ENCODE results near the gene DCK.
"Not testable (repeated sequence)": the region's sequence is repeated elsewhere in the genome, so short reads cannot be mapped to it uniquely, and the experiment has no call there.

DCK gene

GRCh38 chr4:71049395-71049794, 55.9 kb downstream of the DCK start:
- TF ChIP-seq MYC (IDR thresholded peaks at IDR 0.05; ENCODE audit: low read depth, low read length) (no peak), MAX (IDR thresholded peaks at IDR 0.05; ENCODE audit: low read depth, low read length) (no peak), CTCF (IDR thresholded peaks at IDR 0.05; ENCODE audit: low read depth, low read length) (no peak), POLR2A (IDR thresholded peaks at IDR 0.05; ENCODE audit: extremely low read depth, insufficient read length) (no peak)
- DNase-seq (ENCODE audit: low read depth), result no peak
- H3K4me3 ChIP-seq (ENCODE audit: low read depth, low read length), result no peak overlapping the region

- TF ChIP-seq CTCF (IDR thresholded peaks at IDR 0.05; ENCODE audit: low read depth, low read length) (no peak), POLR2A (IDR thresholded peaks at IDR 0.05; ENCODE audit: extremely low read depth, insufficient read length) (no peak), MAX (IDR thresholded peaks at IDR 0.05; ENCODE audit: low read depth, low read length) (no peak), MYC (IDR thresholded peaks at IDR 0.05; ENCODE audit: low read depth, low read length) (no peak)
These were observed 57.4 kb downstream of the DCK start for GRCh38 chr4:71050809-71051208.

GRCh38 chr4:71052034-71052433, 58.6 kb downstream of the DCK start:
- no peak overlapping the region for H3K4me3 ChIP-seq (ENCODE audit: low read depth, low read length)
- TF ChIP-seq CTCF (IDR thresholded peaks at IDR 0.05; ENCODE audit: low read depth, low read length), result no peak
- no peak for TF ChIP-seq MYC (IDR thresholded peaks at IDR 0.05; ENCODE audit: low read depth, low read length)
- no peak for TF ChIP-seq MAX (IDR thresholded peaks at IDR 0.05; ENCODE audit: low read depth, low read length)
- no peak for TF ChIP-seq POLR2A (IDR thresholded peaks at IDR 0.05; ENCODE audit: extremely low read depth, insufficient read length)
- no peak for DNase-seq (ENCODE audit: low read depth)

More at GRCh38 chr4:71050809-71051208, 57.4 kb downstream of the DCK start:
- DNase-seq (ENCODE audit: low read depth), result no peak
- H3K4me3 ChIP-seq (ENCODE audit: low read depth, low read length), result no peak overlapping the region

GRCh38 chr4:71052716-71053115, 59.3 kb downstream of the DCK start:
- DNase-seq (ENCODE audit: low read depth), result no peak
- TF ChIP-seq MAX (IDR thresholded peaks at IDR 0.05; ENCODE audit: low read depth, low read length), result no peak
- TF ChIP-seq CTCF (IDR thresholded peaks at IDR 0.05; ENCODE audit: low read depth, low read length), result no peak
- no peak for TF ChIP-seq MYC (IDR thresholded peaks at IDR 0.05; ENCODE audit: low read depth, low read length)
- no peak for TF ChIP-seq POLR2A (IDR thresholded peaks at IDR 0.05; ENCODE audit: extremely low read depth, insufficient read length)
- no peak overlapping the region for H3K4me3 ChIP-seq (ENCODE audit: low read depth, low read length)

GRCh38 chr4:71053613-71054012, 60.2 kb downstream of the DCK start:
- not testable (repeated sequence) for H3K4me3 ChIP-seq (ENCODE audit: low read depth, low read length); DNase-seq (ENCODE audit: low read depth)

GRCh38 chr4:71059573-71059972, 66.1 kb downstream of the DCK start:
- not testable (repeated sequence) for DNase-seq (ENCODE audit: low read depth); H3K4me3 ChIP-seq (ENCODE audit: low read depth, low read length)

- DNase-seq (ENCODE audit: low read depth), result no peak
- TF ChIP-seq MAX (IDR thresholded peaks at IDR 0.05; ENCODE audit: low read depth, low read length), result no peak
- no peak for TF ChIP-seq MYC (IDR thresholded peaks at IDR 0.05; ENCODE audit: low read depth, low read length)
- TF ChIP-seq POLR2A (IDR thresholded peaks at IDR 0.05; ENCODE audit: extremely low read depth, insufficient read length), result no peak
- no peak for TF ChIP-seq CTCF (IDR thresholded peaks at IDR 0.05; ENCODE audit: low read depth, low read length)
- H3K4me3 ChIP-seq (ENCODE audit: low read depth, low read length), result no peak overlapping the region
These were observed 69.0 kb downstream of the DCK start for GRCh38 chr4:71062436-71062835.
